Skeletal muscle cell (primary cell): ENCODE measurements around the gene APLP2.
"Not testable (repeated sequence)": the region's sequence is repeated elsewhere in the genome, so short reads cannot be mapped to it uniquely, and the experiment has no call there.

Experiments used
- DNase-seq: peaks from one replicate; pipeline ENCODE4 v3.0.0-alpha.2; 2010; ENCODE audit warnings: low read depth
- H3K4me3 ChIP-seq: 2 replicates; pipeline ENCODE4 v1.5.1; 2011; ENCODE audit warnings: low read depth, mild to moderate bottlenecking, control low read depth, low read length, moderate library complexity

Gene APLP2

GRCh38 chr11:130159657-130160497, 90.2 kb downstream of the APLP2 start, which contains the start of gene ST14:
ST14 (plus strand) TSS chr11:130159782; CDS start chr11:130159980, 198 bp downstream.
- DNase-seq = no peak
- H3K4me3 ChIP-seq = no peak within 1 kb of the TSS

- no peak overlapping the region for H3K4me3 ChIP-seq
- DNase-seq = no peak
These were observed 90.9 kb downstream of the APLP2 start for GRCh38 chr11:130160498-130161155.

- peak overlapping the region; percentile 11 for H3K4me3 ChIP-seq
- no peak for DNase-seq
These were observed 91.9 kb downstream of the APLP2 start for GRCh38 chr11:130161441-130162145.

- no peak overlapping the region for H3K4me3 ChIP-seq
- no peak for DNase-seq
These were observed 93.0 kb downstream of the APLP2 start for GRCh38 chr11:130162733-130163132.

GRCh38 chr11:130163346-130164220, 93.9 kb downstream of the APLP2 start:
- DNase-seq = no peak

GRCh38 chr11:130164221-130164570, 94.5 kb downstream of the APLP2 start:
- no peak for DNase-seq
- H3K4me3 ChIP-seq = no peak overlapping the region

More at GRCh38 chr11:130163346-130164220, 93.9 kb downstream of the APLP2 start:
- H3K4me3 ChIP-seq = no peak overlapping the region

GRCh38 chr11:130165601-130166456, 96.1 kb downstream of the APLP2 start:
- no peak overlapping the region for H3K4me3 ChIP-seq
- DNase-seq = no peak

GRCh38 chr11:130166457-130166784, 96.7 kb downstream of the APLP2 start:
- no peak overlapping the region for H3K4me3 ChIP-seq
- DNase-seq = peak; percentile 84

GRCh38 chr11:130167146-130167545, 97.5 kb downstream of the APLP2 start:
- no peak for DNase-seq
- H3K4me3 ChIP-seq = no peak overlapping the region

GRCh38 chr11:130168105-130168504, 98.4 kb downstream of the APLP2 start:
- no peak for DNase-seq
- H3K4me3 ChIP-seq = no peak overlapping the region

GRCh38 chr11:130170345-130170744, 100.7 kb downstream of the APLP2 start:
- H3K4me3 ChIP-seq = no peak overlapping the region
- DNase-seq = no peak

GRCh38 chr11:130171534-130171933, 101.8 kb downstream of the APLP2 start:
- H3K4me3 ChIP-seq = no peak overlapping the region
- DNase-seq = no peak

GRCh38 chr11:130172001-130172400, 102.3 kb downstream of the APLP2 start:
- DNase-seq, H3K4me3 ChIP-seq: not testable (repeated sequence)

GRCh38 chr11:130174642-130175041, 104.9 kb downstream of the APLP2 start:
- no peak for DNase-seq
- no peak overlapping the region for H3K4me3 ChIP-seq

- no peak for DNase-seq
- H3K4me3 ChIP-seq = no peak overlapping the region
These were observed 106.2 kb downstream of the APLP2 start for GRCh38 chr11:130175898-130176297.

- no peak for DNase-seq
- H3K4me3 ChIP-seq = no peak overlapping the region
These were observed 108.1 kb downstream of the APLP2 start for GRCh38 chr11:130177782-130178181.

GRCh38 chr11:130178441-130179339, 109.0 kb downstream of the APLP2 start:
- DNase-seq = no peak
- H3K4me3 ChIP-seq = no peak overlapping the region
